Thyroid gland (tissue), 4 donors: ENCODE measurements around the gene RNF141.

Experiments used
- POLR2A ChIP-seq, 2 donors: fragments of 450-650 bp; IDR thresholded peaks; one replicate each; pipeline ENCODE4 v1.6.1; 2017; ENCODE audit warnings: antibody characterized with exemption in 2 of 2, mild to moderate bottlenecking in 2 of 2, moderate library complexity in 1 of 2
- TF ChIP-seq, protein P1 (sequence below), 6 experiments: fragments of 200-600 bp in 3 of 6; fragments of 450-650 bp in 3 of 6; sonication (generic) in 3 of 6; IDR thresholded peaks; one replicate each; pipeline ENCODE4 v1.5.1; 2016 to 2019; ENCODE audit warnings: antibody characterized with exemption in 6 of 6, mild to moderate bottlenecking in 2 of 6, inconsistent platforms in 1 of 6, moderate library complexity in 1 of 6

- TF ChIP-seq, protein P1, sequence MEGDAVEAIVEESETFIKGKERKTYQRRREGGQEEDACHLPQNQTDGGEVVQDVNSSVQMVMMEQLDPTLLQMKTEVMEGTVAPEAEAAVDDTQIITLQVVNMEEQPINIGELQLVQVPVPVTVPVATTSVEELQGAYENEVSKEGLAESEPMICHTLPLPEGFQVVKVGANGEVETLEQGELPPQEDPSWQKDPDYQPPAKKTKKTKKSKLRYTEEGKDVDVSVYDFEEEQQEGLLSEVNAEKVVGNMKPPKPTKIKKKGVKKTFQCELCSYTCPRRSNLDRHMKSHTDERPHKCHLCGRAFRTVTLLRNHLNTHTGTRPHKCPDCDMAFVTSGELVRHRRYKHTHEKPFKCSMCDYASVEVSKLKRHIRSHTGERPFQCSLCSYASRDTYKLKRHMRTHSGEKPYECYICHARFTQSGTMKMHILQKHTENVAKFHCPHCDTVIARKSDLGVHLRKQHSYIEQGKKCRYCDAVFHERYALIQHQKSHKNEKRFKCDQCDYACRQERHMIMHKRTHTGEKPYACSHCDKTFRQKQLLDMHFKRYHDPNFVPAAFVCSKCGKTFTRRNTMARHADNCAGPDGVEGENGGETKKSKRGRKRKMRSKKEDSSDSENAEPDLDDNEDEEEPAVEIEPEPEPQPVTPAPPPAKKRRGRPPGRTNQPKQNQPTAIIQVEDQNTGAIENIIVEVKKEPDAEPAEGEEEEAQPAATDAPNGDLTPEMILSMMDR (IDR thresholded peaks at IDR 0.05) = no peak
- no peak for TF ChIP-seq POLR2A (IDR thresholded peaks at IDR 0.05)
Measured at GRCh38 chr11:10522276-10522675, 18.7 kb downstream of the RNF141 start.
